ENCODE results near the gene LECT2. TPM values are rescaled to one million over a fixed set of nuclear protein-coding genes. Genes with fewer than 3 reads are reported as not detected.

LECT2 gene
- not detected for total RNA-seq (ENCODE audit: insufficient read depth, low replicate concordance)

DNA sequence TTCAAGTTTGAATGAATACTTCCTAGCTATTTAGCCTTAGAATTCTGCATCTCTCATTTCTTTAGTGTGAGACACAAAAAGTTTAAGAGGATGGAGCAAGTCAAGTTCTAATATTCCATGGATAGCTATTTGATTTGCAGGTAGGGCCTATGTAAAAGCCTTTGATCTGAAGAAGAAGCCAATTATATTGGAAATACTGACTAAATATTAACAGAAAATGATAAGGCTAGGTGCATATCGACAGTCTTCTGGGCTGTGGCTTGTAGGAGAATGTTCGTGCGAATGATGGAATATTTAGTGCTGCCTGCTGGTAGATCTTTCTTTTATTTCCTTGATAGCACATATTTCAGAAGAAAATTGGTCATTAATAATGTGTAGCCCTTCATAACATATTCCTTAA is at the start of gene LECT2:
LECT2 (minus strand) TSS at position 85 of the 400 bp plus-strand sequence. CDS start 150 bp downstream, outside the sequence.
- DNase-seq (ENCODE audit: low spot score), result no peak

GRCh38 chr5:136004436-136004835 is 49.7 kb upstream of the LECT2 start:
- peak; percentile 80 for DNase-seq (ENCODE audit: low spot score)

- DNase-seq (ENCODE audit: low spot score), result no peak
These were observed 46.7 kb upstream of the LECT2 start for GRCh38 chr5:136001466-136001981.

DNA sequence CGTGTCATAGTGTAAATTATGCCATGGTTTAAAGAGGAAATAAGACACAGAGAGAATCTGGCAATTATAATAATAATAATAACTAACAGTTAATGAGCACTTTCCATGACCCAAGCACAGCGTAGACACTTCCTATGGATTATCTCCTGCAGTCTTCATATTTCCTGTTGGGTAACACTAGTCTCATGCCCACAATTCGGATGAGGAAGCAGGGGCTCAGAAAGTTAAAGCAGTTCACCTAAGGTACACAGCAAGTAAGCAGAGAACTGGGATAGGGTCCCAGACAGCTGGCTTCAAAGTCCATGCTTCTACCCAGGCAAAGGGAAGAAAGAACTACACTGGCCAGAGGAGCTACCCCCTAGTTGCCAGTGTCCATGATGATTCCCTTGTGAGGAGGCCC is 46.1 kb upstream of the LECT2 start:
- DNase-seq (ENCODE audit: low spot score), result no peak

- no peak for DNase-seq (ENCODE audit: low spot score)
These were observed 45.4 kb upstream of the LECT2 start for GRCh38 chr5:136000147-136000546.

DNA sequence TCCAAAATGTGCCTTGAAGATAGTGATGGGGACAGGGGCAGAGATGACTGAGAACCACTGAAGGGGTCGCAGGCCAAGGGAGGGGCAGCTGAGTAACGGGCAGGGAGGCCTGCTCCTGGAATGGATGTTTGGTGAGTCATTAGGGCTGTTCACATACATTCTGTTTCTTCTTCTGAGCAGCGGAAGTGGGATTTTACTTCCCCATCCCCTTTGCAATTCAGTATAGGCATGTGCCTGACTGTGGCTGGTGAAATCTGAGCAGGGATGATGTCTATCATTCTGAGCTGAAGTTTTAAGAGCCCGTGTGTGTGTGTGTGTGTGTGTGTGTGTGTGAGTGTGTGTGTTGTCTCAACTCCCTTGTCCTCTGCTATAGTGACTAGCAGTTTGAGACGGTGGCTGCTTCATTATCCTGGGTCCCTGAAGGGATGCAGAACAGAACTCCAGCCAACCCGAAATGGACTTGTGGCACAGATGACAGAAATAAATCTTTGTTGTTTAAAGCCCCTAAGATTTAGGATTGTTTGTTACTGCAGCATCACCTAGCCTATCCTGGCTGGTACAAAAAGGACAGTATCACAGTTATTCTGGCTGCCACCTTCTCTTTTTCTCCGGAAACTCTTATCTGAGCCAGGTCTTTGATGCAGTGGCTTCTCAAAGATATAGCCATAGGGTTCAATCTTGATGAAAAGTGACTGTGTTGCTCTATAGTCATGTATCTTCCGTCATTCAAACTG is 44.8 kb upstream of the LECT2 start:
- no peak for DNase-seq (ENCODE audit: low spot score)

GRCh38 chr5:135998889-135999288 is 44.1 kb upstream of the LECT2 start:
- DNase-seq (ENCODE audit: low spot score), result no peak

DNA sequence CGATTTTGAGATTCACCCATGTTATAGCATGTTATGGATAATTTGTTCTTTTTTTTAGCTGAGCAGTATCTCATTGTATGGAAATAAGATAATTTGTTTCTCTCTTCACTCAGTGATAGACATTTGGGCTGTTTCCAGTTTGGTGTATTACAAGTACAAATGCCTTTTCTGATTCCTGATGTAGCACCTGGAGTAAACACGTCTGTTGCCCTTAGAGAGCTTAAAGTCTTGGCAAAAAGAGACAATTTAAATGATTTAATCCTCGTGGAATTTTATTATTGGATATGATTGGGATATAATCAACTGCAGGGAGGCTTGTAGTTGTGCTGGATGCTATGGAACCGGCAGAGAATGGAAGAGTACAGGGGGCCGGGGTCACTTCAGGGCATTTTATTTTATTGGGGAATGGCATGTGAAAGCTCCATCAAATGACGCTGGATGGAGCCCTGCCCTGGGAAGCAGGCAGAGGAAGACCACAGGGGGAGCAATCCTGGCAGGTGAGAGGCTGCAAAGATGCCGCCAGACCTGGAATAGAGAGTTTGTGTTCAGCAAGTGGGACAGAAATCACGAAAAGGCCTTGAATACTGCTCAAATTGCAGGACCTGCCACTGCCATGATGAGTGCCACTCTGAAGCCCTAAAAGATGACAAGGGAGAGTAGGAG is 43.0 kb upstream of the LECT2 start:
- DNase-seq (ENCODE audit: low spot score), result no peak

GRCh38 chr5:135996611-135997010 is 41.8 kb upstream of the LECT2 start:
- DNase-seq (ENCODE audit: low spot score), result no peak

DNA sequence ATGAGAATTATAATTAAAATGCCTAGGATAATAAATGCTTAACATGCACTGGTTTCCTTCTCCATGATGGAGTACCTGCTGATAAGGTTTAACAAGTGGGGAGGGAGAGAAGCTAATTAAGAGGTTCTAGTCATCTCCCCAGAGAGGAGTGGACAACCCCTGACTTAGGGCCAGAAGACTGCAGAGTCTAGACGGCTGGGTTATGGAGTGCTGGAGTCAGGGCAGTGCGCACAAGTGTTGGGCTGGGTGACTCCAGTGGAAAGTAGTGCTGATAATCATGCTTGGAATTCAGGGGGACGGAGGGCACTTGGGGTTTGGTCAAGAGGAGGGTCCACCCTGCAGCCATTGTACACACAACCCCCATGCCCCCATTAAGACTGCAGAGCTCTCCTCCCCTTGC is 41.2 kb upstream of the LECT2 start:
- DNase-seq (ENCODE audit: low spot score), result no peak

DNA sequence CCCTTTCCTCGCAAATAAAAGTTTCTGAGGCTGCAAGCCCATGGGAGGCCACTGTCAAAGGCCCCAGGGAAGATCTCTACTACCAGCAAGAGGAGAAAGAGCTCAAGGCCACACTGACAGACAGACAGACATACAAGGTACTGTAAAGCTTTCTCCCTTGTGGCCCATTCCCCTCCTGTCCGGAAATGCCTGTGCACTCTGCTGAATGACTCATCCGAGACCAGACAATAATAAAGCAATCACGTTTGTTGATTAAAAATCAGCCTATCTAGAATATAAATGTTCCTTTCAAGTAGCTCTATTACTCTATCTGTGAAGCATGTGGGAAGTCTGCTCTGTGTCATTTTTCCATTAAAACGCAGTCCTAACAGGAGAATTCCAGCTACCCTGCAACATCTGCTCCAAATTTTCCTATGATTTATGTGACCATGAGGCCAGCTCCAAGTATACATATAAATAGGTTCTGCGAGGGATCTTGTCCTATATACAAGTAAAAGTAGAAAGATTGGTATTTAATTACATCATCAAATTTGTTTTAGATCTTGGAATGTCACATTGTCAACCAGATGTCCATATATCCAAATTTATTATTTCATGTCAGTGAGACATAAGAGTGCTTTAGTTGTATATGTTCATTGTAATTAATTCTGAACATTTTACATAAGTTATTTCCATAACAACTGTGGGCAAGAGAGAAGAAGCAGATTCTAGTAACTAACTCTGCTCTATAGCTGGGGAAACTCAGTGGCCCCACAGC is 39.3 kb upstream of the LECT2 start:
- peak; percentile 97 for DNase-seq (ENCODE audit: low spot score)

DNA sequence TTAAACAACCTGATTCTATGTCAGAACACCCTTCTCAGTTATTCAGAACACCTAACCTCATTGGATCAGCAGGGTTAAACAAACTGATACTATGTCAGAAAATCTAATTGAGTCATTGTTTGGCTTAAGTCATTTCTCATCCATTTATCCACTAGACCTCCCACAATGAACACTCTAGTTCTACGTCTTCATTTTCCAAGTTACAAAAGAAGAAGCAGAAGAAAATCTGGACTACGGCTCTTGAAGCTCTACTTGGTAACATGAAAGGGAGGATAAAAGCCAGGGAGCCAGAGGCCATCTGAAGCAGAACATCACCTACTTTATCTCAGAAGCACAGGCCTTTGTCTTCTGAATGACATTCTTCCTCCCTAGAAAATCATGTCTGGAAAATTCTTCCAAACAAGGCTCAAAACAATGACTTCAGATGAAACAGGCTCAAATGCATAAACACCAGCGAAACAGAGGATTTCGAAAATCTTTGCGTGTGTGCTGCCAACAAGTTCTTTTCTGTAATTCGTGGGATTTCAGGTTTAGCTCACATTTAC is 38.6 kb upstream of the LECT2 start:
- peak; percentile 89 for DNase-seq (ENCODE audit: low spot score)

GRCh38 chr5:135991429-135991828 is 36.6 kb upstream of the LECT2 start:
- no peak for DNase-seq (ENCODE audit: low spot score)

GRCh38 chr5:135990528-135991255 is 35.9 kb upstream of the LECT2 start:
- no peak for DNase-seq (ENCODE audit: low spot score)

DNA sequence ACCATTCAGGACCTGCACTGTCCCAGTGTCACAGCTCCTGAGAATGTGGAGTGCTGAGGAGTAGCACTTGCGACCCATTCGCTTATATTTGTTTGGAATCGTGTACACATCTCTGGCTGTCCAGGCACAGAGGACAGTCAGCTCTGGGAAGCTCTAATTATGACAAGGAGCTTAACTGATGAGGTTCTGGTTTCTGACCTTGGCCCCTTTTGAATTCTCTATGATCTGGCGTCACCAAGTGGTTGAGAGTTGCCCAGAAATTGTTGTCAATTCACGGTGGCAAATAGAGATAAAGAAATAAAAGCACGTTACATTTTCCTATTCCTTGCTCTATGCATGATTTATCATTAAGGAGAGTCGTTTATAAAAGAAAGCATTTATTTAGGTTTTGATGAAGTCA is 34.9 kb upstream of the LECT2 start:
- no peak for DNase-seq (ENCODE audit: low spot score)

DNA sequence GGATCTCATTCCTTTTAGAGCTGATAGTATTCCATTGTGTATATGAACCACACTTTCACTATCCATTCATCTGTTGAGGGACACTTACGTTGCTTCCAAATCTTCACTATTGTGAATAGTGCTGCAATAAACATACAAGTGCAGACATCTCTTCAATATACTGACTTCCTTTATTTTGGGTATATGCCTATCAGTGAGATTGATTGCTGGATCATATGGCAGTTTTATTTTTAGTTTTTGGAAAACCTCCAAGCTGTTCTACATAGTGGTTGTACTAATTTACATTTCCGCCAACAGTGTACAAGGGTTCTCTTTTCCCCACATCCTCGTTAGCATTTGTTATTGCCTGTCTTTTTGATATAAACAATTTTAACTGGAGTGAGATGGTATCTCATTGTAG is 33.8 kb upstream of the LECT2 start:
- DNase-seq (ENCODE audit: low spot score), result no peak

- DNase-seq (ENCODE audit: low spot score), result peak; percentile 90
These were observed 32.2 kb upstream of the LECT2 start for GRCh38 chr5:135986891-135987401.

- DNase-seq (ENCODE audit: low spot score), result no peak
These were observed 31.6 kb upstream of the LECT2 start for GRCh38 chr5:135986401-135986800.

DNA sequence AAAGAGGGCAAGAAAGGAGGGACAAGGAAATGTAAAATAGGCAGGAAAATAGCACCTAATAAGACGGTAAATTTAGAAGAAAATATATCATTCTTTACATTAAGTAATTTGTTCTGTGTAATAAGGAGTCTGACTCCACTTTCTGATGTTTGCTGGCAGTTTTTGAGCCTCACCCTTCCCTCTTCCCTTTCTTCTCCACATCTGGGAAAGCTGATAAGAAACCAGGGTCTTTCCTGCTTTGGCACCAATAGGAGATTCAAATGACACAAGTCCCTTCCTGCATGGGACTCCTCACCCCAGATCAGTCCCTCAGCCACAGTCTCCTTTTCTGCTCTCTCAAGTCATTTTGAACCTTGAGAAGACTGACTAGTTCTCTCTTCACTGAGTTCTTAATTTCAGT is 31.2 kb upstream of the LECT2 start:
- no peak for DNase-seq (ENCODE audit: low spot score)

DNA sequence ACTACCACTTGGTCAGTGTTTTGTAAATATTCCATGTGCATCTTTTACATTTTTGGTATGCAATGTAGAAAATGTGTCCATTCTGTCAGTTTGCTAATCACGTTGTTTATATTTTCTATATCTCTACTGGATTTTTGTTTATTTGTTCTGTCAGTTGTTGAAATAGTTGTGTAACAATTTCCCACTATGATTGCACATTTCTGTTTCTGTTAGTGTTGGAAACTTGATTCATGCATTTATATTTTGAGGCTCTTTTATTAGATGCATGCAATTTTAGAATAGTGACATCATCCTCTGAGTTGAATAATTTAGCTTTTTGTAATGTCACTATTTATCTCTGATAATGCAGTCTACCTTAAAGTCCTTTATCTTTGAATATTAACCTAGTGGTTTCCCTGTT is 25.8 kb upstream of the LECT2 start:
- no peak for DNase-seq (ENCODE audit: low spot score)

DNA sequence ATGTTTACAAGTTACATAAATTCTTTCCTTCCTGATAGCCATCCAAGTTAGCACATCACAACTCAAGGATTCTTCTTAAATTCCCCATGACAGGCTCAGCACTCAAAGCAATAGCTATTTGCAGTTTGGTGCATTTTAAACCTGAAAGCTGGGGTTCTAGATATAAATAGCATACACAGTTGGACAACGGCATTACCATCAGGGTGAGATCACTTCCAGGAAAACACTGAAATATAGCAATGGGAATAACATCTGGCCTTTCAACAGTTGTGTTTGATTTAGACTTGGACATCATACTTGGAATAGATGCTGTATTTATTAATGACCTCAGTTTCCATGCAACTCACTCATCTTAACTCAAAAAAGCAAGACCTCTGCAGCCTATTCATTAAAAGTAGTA is 24.7 kb upstream of the LECT2 start:
- DNase-seq (ENCODE audit: low spot score), result peak; percentile 77

Measured in umbilical cord (tissue), 2 donors.